D721Med (cell line): ENCODE data around the gene BMP15.

ENCODE experiments used
- DNase-seq: peaks from one replicate; pipeline ENCODE4 v3.0.0; 2011; ENCODE audit warnings: low spot score; ENCODE audit not compliant: insufficient read length
- FAIRE-seq: peaks from 2 replicates; lab custom pipeline; 2011; peaks lifted over from hg19 to GRCh38; lab: Jason Lieb, UNC
- CTCF ChIP-seq: IDR thresholded peaks from 2 replicates; pipeline ENCODE4 v1.5.1; 2012; ENCODE audit warnings: mild to moderate bottlenecking, control low read depth; ENCODE audit not compliant: insufficient read depth; ENCODE audit errors: missing control alignments

Gene BMP15

GRCh38 chrX:50910685-50911176 is at the start of gene BMP15:
Gene BMP15 (plus strand): TSS chrX:50910735. CDS start chrX:50910784, 49 bp downstream.
- DNase-seq (no peak), FAIRE-seq (no peak)

GRCh38 chrX:50863471-50863870 is 47.1 kb upstream of the BMP15 start:
- no peak for FAIRE-seq
- DNase-seq: no peak

More at GRCh38 chrX:50910685-50911176, at the start of gene BMP15:
- no peak for TF ChIP-seq CTCF

GRCh38 chrX:50865311-50865710 is 45.2 kb upstream of the BMP15 start:
- TF ChIP-seq CTCF: no peak
- no peak for FAIRE-seq
- no peak for DNase-seq

More at GRCh38 chrX:50863471-50863870, 47.1 kb upstream of the BMP15 start:
- TF ChIP-seq CTCF: no peak

GRCh38 chrX:50871922-50872453 is 38.5 kb upstream of the BMP15 start:
- FAIRE-seq (no peak), DNase-seq (no peak)
- no peak for TF ChIP-seq CTCF

- DNase-seq (no peak), FAIRE-seq (no peak)
- no peak for TF ChIP-seq CTCF
Observed at GRCh38 chrX:50874876-50875275, 35.7 kb upstream of the BMP15 start.

GRCh38 chrX:50876551-50876950 is 34.0 kb upstream of the BMP15 start:
- DNase-seq: no peak
- no peak for TF ChIP-seq CTCF
- no peak for FAIRE-seq

- TF ChIP-seq CTCF: no peak
- FAIRE-seq: no peak
- no peak for DNase-seq
Observed at GRCh38 chrX:50877310-50877709, 33.2 kb upstream of the BMP15 start.
